PC-9 (cell line): Measurements from ENCODE around the gene RAB30.

Source experiments
- EZH2 ChIP-seq: fragments of 200-600 bp; sonication (generic); IDR thresholded peaks from 2 replicates; pipeline ENCODE4 v1.8.0; 2017; ENCODE audit warnings: antibody characterized with exemption, low read depth
- TF ChIP-seq, protein P1 (sequence below): fragments of 200-600 bp; sonication (generic); conservative IDR thresholded peaks from 2 replicates; pipeline ENCODE4 v1.6.1; 2017; ENCODE audit warnings: mixed run types, antibody characterized with exemption, mild to moderate bottlenecking, moderate library complexity

DNA sequence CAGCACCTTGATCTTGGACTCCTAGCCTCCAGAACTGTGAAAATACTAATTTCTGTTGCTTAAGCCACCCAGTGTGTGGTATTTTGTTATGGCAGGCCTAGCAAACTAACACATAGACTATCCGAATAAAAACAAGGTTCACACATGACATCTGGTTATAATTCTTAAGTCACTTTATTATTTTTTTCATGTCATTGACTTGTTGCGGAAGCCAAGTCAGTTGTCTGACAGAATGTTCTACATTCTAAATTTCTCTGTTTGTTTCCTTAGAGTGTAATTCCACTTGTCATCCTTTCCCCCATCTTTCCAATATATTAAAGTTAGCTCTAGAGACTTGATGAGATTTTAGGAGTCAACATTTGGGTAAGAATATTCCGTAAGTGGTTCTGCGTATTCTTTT is 40.6 kb downstream of the RAB30 start:
- TF ChIP-seq, protein P1, sequence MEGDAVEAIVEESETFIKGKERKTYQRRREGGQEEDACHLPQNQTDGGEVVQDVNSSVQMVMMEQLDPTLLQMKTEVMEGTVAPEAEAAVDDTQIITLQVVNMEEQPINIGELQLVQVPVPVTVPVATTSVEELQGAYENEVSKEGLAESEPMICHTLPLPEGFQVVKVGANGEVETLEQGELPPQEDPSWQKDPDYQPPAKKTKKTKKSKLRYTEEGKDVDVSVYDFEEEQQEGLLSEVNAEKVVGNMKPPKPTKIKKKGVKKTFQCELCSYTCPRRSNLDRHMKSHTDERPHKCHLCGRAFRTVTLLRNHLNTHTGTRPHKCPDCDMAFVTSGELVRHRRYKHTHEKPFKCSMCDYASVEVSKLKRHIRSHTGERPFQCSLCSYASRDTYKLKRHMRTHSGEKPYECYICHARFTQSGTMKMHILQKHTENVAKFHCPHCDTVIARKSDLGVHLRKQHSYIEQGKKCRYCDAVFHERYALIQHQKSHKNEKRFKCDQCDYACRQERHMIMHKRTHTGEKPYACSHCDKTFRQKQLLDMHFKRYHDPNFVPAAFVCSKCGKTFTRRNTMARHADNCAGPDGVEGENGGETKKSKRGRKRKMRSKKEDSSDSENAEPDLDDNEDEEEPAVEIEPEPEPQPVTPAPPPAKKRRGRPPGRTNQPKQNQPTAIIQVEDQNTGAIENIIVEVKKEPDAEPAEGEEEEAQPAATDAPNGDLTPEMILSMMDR = no peak
- no peak for TF ChIP-seq EZH2
